Kidney epithelial cell (primary cell): ENCODE data around the gene TP73. TPM values are rescaled to one million over a fixed set of nuclear protein-coding genes. Genes with fewer than 3 reads are reported as not detected.

Source experiments
- DNase-seq: peaks from one replicate; pipeline ENCODE4 v3.0.0-alpha.2; 2010; ENCODE audit warnings: low read depth
- H3K27me3 ChIP-seq: 2 replicates; pipeline ENCODE4 v1.6.0; 2011; ENCODE audit warnings: low read length; ENCODE audit not compliant: control insufficient read depth, insufficient read depth
- H3K36me3 ChIP-seq: 2 replicates; pipeline ENCODE4 v1.5.1; 2011; ENCODE audit warnings: low read length; ENCODE audit not compliant: control insufficient read depth, insufficient read depth
- H3K4me3 ChIP-seq: 2 replicates; pipeline ENCODE4 v1.5.1; 2011; ENCODE audit warnings: low read depth, mild to moderate bottlenecking, control low read depth, low read length
- CTCF ChIP-seq: IDR thresholded peaks from 2 replicates; pipeline ENCODE4 v1.5.1; 2011; ENCODE audit warnings: mild to moderate bottlenecking, moderate library complexity, low read length, control low read depth, inconsistent platforms; ENCODE audit not compliant: insufficient read depth, poor library complexity, severe bottlenecking
- total RNA-seq: library from RNA; depleted of rRNA; stranded (reverse); fragments of >200 nt; gene quantifications from 2 replicates; pipeline ENCODE4 v1.2.3, GENCODE V29; 2015

Gene TP73
- total RNA-seq, 1 donor from 2014 or later, result 0.04 TPM

- no peaks in the 10 kb centered on the region for H3K36me3 ChIP-seq
- H3K27me3 ChIP-seq, result peaks cover 2% of the 10 kb centered on the region
- no peak for TF ChIP-seq CTCF
- DNase-seq, result no peak
- H3K4me3 ChIP-seq, result no peak overlapping the region
These were observed 97.2 kb downstream of the TP73 start for GRCh38 chr1:3749512-3749911.

GRCh38 chr1:3750741-3751140, 98.4 kb downstream of the TP73 start:
- Histone ChIP-seq H3K4me3 (no peak overlapping the region), H3K36me3 (no peaks in the 10 kb centered on the region), H3K27me3 (peaks cover 4% of the 10 kb centered on the region)
- no peak for DNase-seq
- TF ChIP-seq CTCF, result no peak

DNA sequence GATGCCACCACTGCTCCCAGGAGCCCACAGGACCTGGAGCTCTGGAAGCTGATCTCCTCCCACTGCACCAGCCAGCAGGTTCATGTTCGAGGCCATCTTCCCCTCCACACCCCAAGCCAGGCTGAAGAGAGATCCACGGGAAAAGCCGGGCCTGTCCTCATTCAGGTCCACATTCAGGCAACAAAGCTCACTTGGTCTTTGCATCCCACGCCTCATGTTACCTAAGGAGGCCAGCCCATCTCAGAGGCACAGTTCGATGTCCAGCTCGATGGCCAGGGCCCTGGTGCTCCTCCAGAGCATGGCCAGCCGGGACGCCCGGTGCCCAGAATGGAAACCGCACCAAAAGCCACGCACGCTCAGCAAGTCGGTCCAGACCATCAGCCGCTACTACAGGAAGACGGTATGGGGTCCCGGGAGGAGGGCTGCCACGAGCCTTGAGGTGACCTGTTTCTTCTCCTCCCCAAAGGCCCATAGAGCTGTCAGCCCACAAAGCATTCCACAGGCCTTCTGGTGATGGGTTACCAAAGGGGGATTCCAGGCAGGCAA, 100.2 kb downstream of the TP73 start, which contains the start of gene CCDC27:
TSS of gene CCDC27 (plus strand) at position 51 of the 546 bp plus-strand sequence. CDS start at position 83, 32 bp downstream.
- Histone ChIP-seq H3K27me3 (peaks cover 10% of the 10 kb centered on the region), H3K4me3 (no peak within 1 kb of the TSS), H3K36me3 (no peaks in the 10 kb centered on the region)
- DNase-seq, result no peak
- TF ChIP-seq CTCF, result no peak

DNA sequence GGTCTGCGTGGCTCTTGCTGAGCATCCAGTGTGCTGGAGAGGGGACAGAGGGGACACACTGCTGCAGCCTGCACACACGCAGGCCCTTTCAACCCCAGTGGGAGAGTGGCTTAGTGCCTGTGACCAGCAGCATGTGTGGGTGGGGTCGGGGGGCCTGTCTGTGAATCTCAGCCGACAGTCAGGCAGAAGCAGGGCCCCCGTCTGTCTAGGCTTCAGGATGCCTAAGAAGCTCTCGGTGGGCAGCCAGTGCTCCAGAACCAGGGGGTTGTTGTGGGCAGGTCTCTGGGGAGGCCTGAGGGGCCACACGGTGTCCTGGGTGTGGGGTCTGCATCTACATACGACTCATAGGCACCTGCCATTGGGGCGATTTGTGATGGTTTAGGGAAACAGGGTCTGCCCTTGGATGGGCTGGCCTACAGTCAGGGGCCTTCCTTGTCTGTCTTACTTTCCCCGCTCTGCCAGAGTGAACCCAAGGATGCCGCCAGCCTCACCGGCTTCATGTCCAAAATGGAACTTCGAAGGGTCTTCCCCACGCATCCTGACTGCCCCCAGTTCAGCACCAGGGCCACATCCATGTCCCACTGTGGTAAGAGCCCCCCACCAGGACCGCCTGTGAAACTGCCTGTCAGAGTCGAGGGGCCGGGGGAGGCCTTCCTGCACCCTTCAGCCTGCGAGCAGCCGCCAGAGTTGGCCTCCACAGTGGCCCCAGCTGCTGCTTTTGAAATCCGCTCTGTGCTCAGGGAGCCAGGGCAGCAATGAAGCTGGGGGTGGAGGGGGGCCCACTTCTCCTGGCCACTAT, 101.5 kb downstream of the TP73 start:
- no peak overlapping the region for H3K4me3 ChIP-seq
- TF ChIP-seq CTCF, result no peak
- DNase-seq, result no peak
- peaks cover 10% of the 10 kb centered on the region for H3K27me3 ChIP-seq
- no peaks in the 10 kb centered on the region for H3K36me3 ChIP-seq

DNA sequence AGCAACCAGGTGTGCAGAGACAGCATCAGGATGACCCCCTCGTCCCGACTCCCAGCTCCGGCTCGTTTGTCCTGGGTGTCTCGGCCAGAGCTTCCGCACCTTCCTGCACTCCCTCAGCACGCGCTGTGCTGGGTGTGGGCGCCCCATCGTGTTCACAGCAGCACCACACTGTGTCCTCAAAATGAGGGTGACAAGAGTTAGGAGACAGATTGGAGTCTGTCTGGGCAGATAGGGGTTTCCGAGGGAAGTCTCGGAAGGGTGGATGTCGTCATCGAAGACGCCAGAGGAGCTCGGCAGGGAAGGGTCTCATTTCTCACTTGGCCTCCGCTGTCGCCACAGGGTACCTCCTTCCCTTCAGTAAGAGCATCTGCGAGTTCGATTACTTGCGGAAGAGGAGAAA, 104.1 kb downstream of the TP73 start:
- TF ChIP-seq CTCF, result no peak
- Histone ChIP-seq H3K4me3 (no peak overlapping the region), H3K36me3 (no peaks in the 10 kb centered on the region), H3K27me3 (peaks cover 9% of the 10 kb centered on the region)
- DNase-seq, result no peak

DNA sequence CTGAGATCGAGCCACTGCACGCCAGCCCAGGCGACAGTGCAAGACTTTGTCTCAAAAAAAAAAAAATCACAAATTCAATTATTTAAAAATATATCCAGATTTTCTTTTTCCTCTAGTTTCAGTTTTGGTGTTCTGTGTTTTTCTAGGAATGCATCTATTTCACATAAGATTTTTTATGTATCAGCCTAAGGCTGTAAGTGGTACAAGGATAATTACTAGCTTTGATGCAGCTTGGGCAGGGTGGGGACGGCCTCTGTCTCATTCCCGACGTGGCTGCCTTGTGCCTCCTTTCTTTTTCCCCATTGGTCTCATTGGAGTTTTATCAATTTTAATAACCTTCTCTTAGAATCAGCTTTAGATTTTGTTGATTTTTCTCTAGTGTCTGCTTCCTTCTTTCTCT, 106.8 kb downstream of the TP73 start:
- H3K27me3 ChIP-seq, result peaks cover 28% of the 10 kb centered on the region
- H3K36me3 ChIP-seq, result no peaks in the 10 kb centered on the region
- TF ChIP-seq CTCF, result no peak
- DNase-seq, result no peak
- H3K4me3 ChIP-seq, result no peak overlapping the region
